HG03354 (cell line): ENCODE measurements around the gene SPNS2.

Experiments used
- ATAC-seq: cut with Tn5 transposase; IDR thresholded peaks from one replicate; pipeline ENCODE4 v1.9.1; 2021; ENCODE audit warnings: mild to moderate bottlenecking; ENCODE audit not compliant: unreplicated experiment, poor library complexity, severe bottlenecking

Gene SPNS2

GRCh38 chr17:4545217-4545951 lies 46.7 kb downstream of the SPNS2 start:
- no peak for ATAC-seq

GRCh38 chr17:4547118-4547906 lies 48.6 kb downstream of the SPNS2 start:
- no peak for ATAC-seq

GRCh38 chr17:4548061-4548461 lies 49.4 kb downstream of the SPNS2 start:
- ATAC-seq: no peak

- no peak for ATAC-seq
Measured at GRCh38 chr17:4548721-4549531, 50.2 kb downstream of the SPNS2 start.

- no peak for ATAC-seq
Measured at GRCh38 chr17:4549781-4550533, 51.3 kb downstream of the SPNS2 start.

GRCh38 chr17:4550534-4551039 lies 51.9 kb downstream of the SPNS2 start:
- ATAC-seq: no peak

- ATAC-seq: no peak
Measured at GRCh38 chr17:4551141-4551540, 52.5 kb downstream of the SPNS2 start.

GRCh38 chr17:4551796-4552525 lies 53.3 kb downstream of the SPNS2 start:
- ATAC-seq: no peak

- no peak for ATAC-seq
Measured at GRCh38 chr17:4553669-4554068, 55.0 kb downstream of the SPNS2 start.

- no peak for ATAC-seq
Measured at GRCh38 chr17:4554441-4554996, 55.8 kb downstream of the SPNS2 start.

- peak; percentile 87 for ATAC-seq
Measured at GRCh38 chr17:4554997-4555799, 56.5 kb downstream of the SPNS2 start, which contains the start of gene MYBBP1A. Gene MYBBP1A, minus strand, starts transcription at chr17:4555384. Its CDS starts 60 bp downstream, at chr17:4555324.

GRCh38 chr17:4555873-4556759 lies 57.4 kb downstream of the SPNS2 start:
- no peak for ATAC-seq

- no peak for ATAC-seq
Measured at GRCh38 chr17:4556996-4557395, 58.3 kb downstream of the SPNS2 start.

GRCh38 chr17:4557626-4558346 lies 59.1 kb downstream of the SPNS2 start:
- no peak for ATAC-seq

GRCh38 chr17:4558347-4558971 lies 59.8 kb downstream of the SPNS2 start:
- no peak for ATAC-seq
